Measurements from ENCODE around the gene RPS24. TPM values are rescaled to one million over a fixed set of nuclear protein-coding genes. Genes with fewer than 3 reads are reported as not detected.

RPS24 gene
- total and polyA plus RNA-seq, 2 of the 8 experiments (the other 6 are each of a cell fraction or from before 2014, with no cell fraction given), result 2,128 to 3,943 TPM

GRCh38 chr10:78066728-78067430 lies 33.2 kb downstream of the RPS24 start:
- Histone ChIP-seq H2AK5ac (ENCODE audit: low read depth, low read length) (no peak overlapping the region), H3K4ac (replicated peaks; ENCODE audit: insufficient read length, low read depth, low read length) (no peak overlapping the region), H3K27me3 (replicated peaks in 1 of 4; ENCODE audit: control insufficient read depth in 3 of 4, extremely low read depth in 1 of 4, insufficient read depth in 3 of 4, low read length in 3 of 4) (no peaks in the 10 kb centered on the region; a peak in 1 of 7 replicates), H4K20me1 (replicated peaks in 1 of 2; ENCODE audit: control insufficient read depth in 1 of 2, insufficient read depth in 2 of 2, low read length in 2 of 2) (no peaks in the 10 kb centered on the region), H2BK12ac (ENCODE audit: low read depth, low read length) (no peak overlapping the region), H2BK120ac (replicated peaks; ENCODE audit: low read depth, low read length) (no peak overlapping the region), H3K23me2 (ENCODE audit: low read depth, low read length) (no peaks in the 10 kb centered on the region), H2BK20ac (ENCODE audit: low read length) (no peak overlapping the region), H3K14ac (ENCODE audit: insufficient read length) (no peak overlapping the region), H3K36me3 (ENCODE audit: control insufficient read depth in 2 of 4, insufficient read depth in 4 of 4, low read length in 3 of 4) (no peaks in the 10 kb centered on the region), H3K79me2 (ENCODE audit: control insufficient read depth in 1 of 2, insufficient read depth in 2 of 2, low read length in 2 of 2) (no peaks in the 10 kb centered on the region), H3K4me3 (ENCODE audit: extremely low read depth in 1 of 4, insufficient read depth in 2 of 4, low read depth in 3 of 4, low read length in 4 of 4) (no peak overlapping the region), H3K23ac (ENCODE audit: insufficient read length) (no peak overlapping the region), H4K91ac (replicated peaks; ENCODE audit: insufficient read length, low read length) (no peak overlapping the region), H2BK5ac (ENCODE audit: low read depth, low read length) (no peak overlapping the region), H4K8ac (ENCODE audit: extremely low read depth, insufficient read depth, low read length) (no peak overlapping the region), H3K4me1 (replicated peaks in 1 of 4; ENCODE audit: control insufficient read depth in 3 of 4, insufficient read depth in 4 of 4, low read length in 3 of 4) (peaks cover 0 to 4% (median 0%) of the 10 kb centered on the region in 4 experiments; a peak in 2 of 7 replicates), H3K56ac (replicated peaks; ENCODE audit: insufficient read length, low read depth, low read length) (no peak overlapping the region), H3K27ac (ENCODE audit: low read depth, low read length) (no peak overlapping the region), H4K5ac (ENCODE audit: insufficient read length, low read depth, low read length) (no peak overlapping the region), H3K4me2 (ENCODE audit: insufficient read depth in 1 of 2, low read depth in 2 of 2, low read length in 2 of 2) (no peak overlapping the region), H3K9ac (replicated peaks in 1 of 4; ENCODE audit: extremely low read depth in 1 of 4, low read depth in 3 of 4, low read length in 3 of 4) (no peak overlapping the region), H2BK15ac (ENCODE audit: low read length) (no peak overlapping the region), H3K9me3 (ENCODE audit: insufficient read depth in 2 of 2, low read depth in 1 of 2, low read length in 1 of 2) (no peaks in the 10 kb centered on the region), H3K79me1 (ENCODE audit: low read depth, low read length) (no peaks in the 10 kb centered on the region), H2AFZ (ENCODE audit: low read length) (no peak overlapping the region), H3K18ac (ENCODE audit: extremely low read depth, low read length) (no peak overlapping the region)
- POLR2A ChIA-PET (ENCODE audit: partially characterized antibody), result interaction anchor here (1.7 to 2.1 kb wide), 3 partner anchors 22 to 27 kb away, joined by 3 to 7 read pairs (median 4); no protein-coding TSS in a partner anchor
- 94% methylated on average over 11 of the region's 11 CpGs; no CpG with 5 or more reads in 1 of the 2 experiments for WGBS, 2 experiments (ENCODE audit: extremely low coverage in 1 of 2, insufficient coverage in 1 of 2, insufficient read length in 1 of 2, insufficient replicate concordance in 2 of 2, low coverage in 1 of 2, low lambda C conversion rate in 2 of 2, missing lambda C conversion rate in 1 of 2)
- TF ChIP-seq FOSL1 (IDR thresholded peaks at IDR 0.05; ENCODE audit: insufficient read depth, low read depth, low read length) (no peak), BACH1 (IDR thresholded peaks at IDR 0.05; ENCODE audit: low read length) (no peak), GTF2F1 (IDR thresholded peaks at IDR 0.05; ENCODE audit: borderline replicate concordance, low read depth, low read length) (no peak), NRF1 (IDR thresholded peaks at IDR 0.05; ENCODE audit: low read depth, low read length) (no peak), RXRA (IDR thresholded peaks at IDR 0.05; ENCODE audit: insufficient read depth, low read depth, low read length) (no peak), RAD21 (IDR thresholded peaks at IDR 0.05 in 1 of 2, conservative IDR thresholded peaks at IDR 0.05 in 1 of 2; ENCODE audit: low read depth in 2 of 2, low read length in 2 of 2) (no peak), RNF2 (IDR thresholded peaks at IDR 0.05; ENCODE audit: borderline replicate concordance, low read depth, low read length, missing control alignments, poor library complexity, severe bottlenecking) (no peak)
- CTCF ChIA-PET (ENCODE audit: partially characterized antibody), result interaction anchor here (2.3 kb wide), 1 partner anchor 19 kb away, joined by 6 read pairs; no protein-coding TSS in a partner anchor
- DNase-seq (ENCODE audit: low read depth in 1 of 2, low spot score in 2 of 2) (no peak), FAIRE-seq (no peak)
